ENCODE measurements around the gene ASTL.

The ASTL gene

GRCh38 chr2:96174251-96175144 lies 36.2 kb upstream of the ASTL start:
- H3K4me3 ChIP-seq (ENCODE audit: low read depth in 1 of 2, low read length in 1 of 2): no peak overlapping the region
- H3K27ac ChIP-seq: no peak overlapping the region
- peak; percentile 83 for TF ChIP-seq CTCF (IDR thresholded peaks at IDR 0.05)
- H3K36me3 ChIP-seq: no peaks in the 10 kb centered on the region
- H3K4me1 ChIP-seq (ENCODE audit: control insufficient read depth in 1 of 2, insufficient read depth in 1 of 2, low read depth in 1 of 2, low read length in 1 of 2): no peaks in the 10 kb centered on the region
- no peaks in the 10 kb centered on the region for H3K9me3 ChIP-seq
- no peaks in the 10 kb centered on the region for H3K27me3 ChIP-seq

- no peaks in the 10 kb centered on the region for H3K9me3 ChIP-seq
These were observed 33.5 kb upstream of the ASTL start for GRCh38 chr2:96171831-96172230.

DNA sequence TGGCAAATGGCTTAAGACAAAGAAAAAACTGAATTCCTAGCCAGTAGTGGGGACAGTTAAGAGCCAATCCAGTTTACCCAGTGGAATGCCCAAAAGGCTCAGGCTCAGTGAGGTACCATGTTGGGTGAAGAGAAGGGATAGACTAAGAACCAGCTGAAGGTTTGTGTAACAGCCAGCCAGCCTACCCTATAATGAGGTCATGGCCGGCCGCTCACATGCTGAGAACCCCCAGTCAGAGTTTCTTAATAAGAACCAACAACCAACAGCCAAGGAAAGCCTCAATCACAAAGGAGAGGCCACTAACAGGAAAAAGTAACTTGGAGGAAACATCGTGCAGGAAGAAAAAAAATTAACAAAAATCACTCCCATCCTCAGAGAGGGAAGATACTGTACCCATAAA lies 32.3 kb upstream of the ASTL start:
- Histone ChIP-seq H3K9me3 (no peaks in the 10 kb centered on the region), H3K27ac (no peak overlapping the region), H3K4me1 (ENCODE audit: control insufficient read depth in 1 of 2, insufficient read depth in 1 of 2, low read depth in 1 of 2, low read length in 1 of 2) (no peaks in the 10 kb centered on the region), H3K36me3 (no peaks in the 10 kb centered on the region), H3K4me3 (ENCODE audit: low read depth in 1 of 2, low read length in 1 of 2) (no peak overlapping the region), H3K27me3 (no peaks in the 10 kb centered on the region)
- no peak for TF ChIP-seq CTCF (IDR thresholded peaks at IDR 0.05)

More at GRCh38 chr2:96171831-96172230, 33.5 kb upstream of the ASTL start:
- H3K36me3 ChIP-seq: no peaks in the 10 kb centered on the region
- H3K27me3 ChIP-seq: no peaks in the 10 kb centered on the region
- no peak for TF ChIP-seq CTCF (IDR thresholded peaks at IDR 0.05)
- H3K27ac ChIP-seq: no peak overlapping the region
- no peaks in the 10 kb centered on the region for H3K4me1 ChIP-seq (ENCODE audit: control insufficient read depth in 1 of 2, insufficient read depth in 1 of 2, low read depth in 1 of 2, low read length in 1 of 2)
- H3K4me3 ChIP-seq (ENCODE audit: low read depth in 1 of 2, low read length in 1 of 2): no peak overlapping the region

- Histone ChIP-seq H3K9me3 (no peaks in the 10 kb centered on the region), H3K27ac (no peak overlapping the region), H3K27me3 (no peaks in the 10 kb centered on the region), H3K4me1 (ENCODE audit: control insufficient read depth in 1 of 2, insufficient read depth in 1 of 2, low read depth in 1 of 2, low read length in 1 of 2) (no peaks in the 10 kb centered on the region), H3K4me3 (ENCODE audit: low read depth in 1 of 2, low read length in 1 of 2) (no peak overlapping the region), H3K36me3 (no peaks in the 10 kb centered on the region)
- no peak for TF ChIP-seq CTCF (IDR thresholded peaks at IDR 0.05)
These were observed 31.7 kb upstream of the ASTL start for GRCh38 chr2:96169868-96170507.

DNA sequence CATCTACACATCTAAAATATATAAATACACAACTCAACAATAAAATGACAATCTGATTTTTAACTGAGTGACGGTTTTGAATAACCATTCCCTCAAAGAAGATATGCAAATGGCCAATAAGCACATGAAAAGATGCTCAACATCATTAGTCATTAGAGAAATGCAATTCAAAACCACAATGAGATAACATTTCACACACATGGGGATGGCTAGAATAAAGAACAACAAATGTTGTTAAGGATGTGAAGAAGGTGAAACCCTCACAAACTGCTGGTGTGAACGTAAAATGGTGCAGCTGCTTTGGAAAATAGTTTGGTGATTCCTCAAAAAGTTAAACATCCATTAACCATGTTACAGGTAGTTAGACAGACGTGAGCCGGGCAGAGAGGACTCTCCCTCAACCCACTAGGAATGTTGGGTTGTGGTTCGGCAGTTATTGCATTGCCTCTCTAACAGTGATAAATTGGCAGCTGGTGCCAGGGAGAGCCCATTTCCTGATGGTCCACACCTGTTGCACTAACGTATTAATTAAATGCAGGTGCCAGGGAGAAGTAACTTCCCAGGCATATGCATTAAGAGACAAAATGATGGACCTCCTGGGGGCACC lies 29.2 kb upstream of the ASTL start:
- TF ChIP-seq CTCF (IDR thresholded peaks at IDR 0.05): no peak
- Histone ChIP-seq H3K36me3 (no peaks in the 10 kb centered on the region), H3K9me3 (no peaks in the 10 kb centered on the region), H3K27me3 (no peaks in the 10 kb centered on the region), H3K4me3 (ENCODE audit: low read depth in 1 of 2, low read length in 1 of 2) (no peak overlapping the region), H3K4me1 (ENCODE audit: control insufficient read depth in 1 of 2, insufficient read depth in 1 of 2, low read depth in 1 of 2, low read length in 1 of 2) (no peaks in the 10 kb centered on the region), H3K27ac (no peak overlapping the region)

Measured in neutrophil (primary cell).